ENCODE results near the gene NACC1. TPM values are rescaled to one million over a fixed set of nuclear protein-coding genes. Genes with fewer than 3 reads are reported as not detected.

The NACC1 gene
- polyA plus RNA-seq, 2 of the 4 experiments (the other 2 are of a cell fraction) = 26.1 to 37.9 TPM

- no peak for TF ChIP-seq RARB (CRISPR knock-in tag; IDR thresholded peaks at IDR 0.05)
- no peak for TF ChIP-seq CBX8 (IDR thresholded peaks at IDR 0.05)
- TF ChIP-seq ZNF302 (CRISPR knock-in tag; IDR thresholded peaks at IDR 0.05) = no peak
- TF ChIP-seq FOSB (CRISPR knock-in tag; IDR thresholded peaks at IDR 0.05) = 0 out of 2 replicates have a peak, but pooled peaks have one; percentile 40
- TF ChIP-seq KDM1A (IDR thresholded peaks at IDR 0.05; ENCODE audit: low read depth) = no peak
- TF ChIP-seq TFCP2L1 (CRISPR knock-in tag; IDR thresholded peaks at IDR 0.05) = 0 out of 2 replicates have a peak, but pooled peaks have one; percentile 50
- no peak for TF ChIP-seq USF2 (IDR thresholded peaks at IDR 0.05)
- TF ChIP-seq HOXB5 (CRISPR knock-in tag; IDR thresholded peaks at IDR 0.05) = no peak
- no peak for TF ChIP-seq KDM5A (IDR thresholded peaks at IDR 0.05)
- no peak for TF ChIP-seq ZC3H11A (IDR thresholded peaks at IDR 0.05)
- no peak for TF ChIP-seq ELK1 (IDR thresholded peaks at IDR 0.05; ENCODE audit: low read depth, low read length)
- no peak for TF ChIP-seq RAD21 (conservative IDR thresholded peaks at IDR 0.05 in 1 of 2, IDR thresholded peaks at IDR 0.05 in 1 of 2)
- TF ChIP-seq TP53 (CRISPR knock-in tag; IDR thresholded peaks at IDR 0.05) = no peak; the same call in none of the 2 replicates
- TF ChIP-seq POLR2A (IDR thresholded peaks at IDR 0.05; ENCODE audit: low read length) = no peak
- TF ChIP-seq RFX5 (IDR thresholded peaks at IDR 0.05) = no peak
- no peak for TF ChIP-seq HEYL (CRISPR knock-in tag; IDR thresholded peaks at IDR 0.05)
Observed at GRCh38 chr19:13152356-13152973, 34.4 kb downstream of the NACC1 start (continued).

- 1% methylated on average over 12 of the region's 59 CpGs for WGBS (ENCODE audit: missing lambda C conversion rate)
- CTCF ChIA-PET = interaction anchor here (1.0 to 2.0 kb wide), 6 partner anchors 10 to 188 kb away, joined by 4 to 10 read pairs (median 4); no protein-coding TSS in a partner anchor
- TF ChIP-seq GATA3 (IDR thresholded peaks at IDR 0.05; ENCODE audit: borderline replicate concordance) = peak; percentile 42; the same call in 1 of the 2 replicates
- no peak for TF ChIP-seq ZC3H11A (IDR thresholded peaks at IDR 0.05)
- peak; percentile 63 for TF ChIP-seq PHF8 (IDR thresholded peaks at IDR 0.05; ENCODE audit: borderline replicate concordance, low read depth)
- no peak for TF ChIP-seq RCOR1 (IDR thresholded peaks at IDR 0.05; ENCODE audit: low read depth, low read length)
- TF ChIP-seq MAX (IDR thresholded peaks at IDR 0.05) = peak; percentile 19; the same call in 1 of the 2 replicates
- no peak for TF ChIP-seq JUNB (IDR thresholded peaks at IDR 0.05)
- peak; percentile 81; the same call in 1 of the 2 replicates for TF ChIP-seq FOSB (CRISPR knock-in tag; IDR thresholded peaks at IDR 0.05)
- TF ChIP-seq EHMT2 (IDR thresholded peaks at IDR 0.05; ENCODE audit: low read depth) = no peak
- no peak for TF ChIP-seq BHLHE40 (IDR thresholded peaks at IDR 0.05; ENCODE audit: low read depth, low read length)
- TF ChIP-seq SMC3 (IDR thresholded peaks at IDR 0.05) = no peak
- TF ChIP-seq HMGXB4 (CRISPR knock-in tag; IDR thresholded peaks at IDR 0.05; ENCODE audit: borderline replicate concordance) = no peak
- TF ChIP-seq NR3C1 (IDR thresholded peaks at IDR 0.05) = no peak
- TF ChIP-seq HOXB5 (CRISPR knock-in tag; IDR thresholded peaks at IDR 0.05) = 0 out of 2 replicates have a peak, but pooled peaks have one; percentile 43
- peak; percentile 98 for TF ChIP-seq BCL3 (IDR thresholded peaks at IDR 0.05)
- TF ChIP-seq RNF2 (IDR thresholded peaks at IDR 0.05; ENCODE audit: borderline replicate concordance, low read depth) = no peak
- peak; percentile 74 for TF ChIP-seq PBX3 (IDR thresholded peaks at IDR 0.05)
- no peak for TF ChIP-seq HEYL (CRISPR knock-in tag; IDR thresholded peaks at IDR 0.05)
- TF ChIP-seq KDM1A (IDR thresholded peaks at IDR 0.05; ENCODE audit: low read depth) = no peak
- TF ChIP-seq POLR2AphosphoS2 (conservative IDR thresholded peaks at IDR 0.05; ENCODE audit: low read length) = no peak
- peak; percentile 12; the same call in 1 of the 2 replicates for TF ChIP-seq TFCP2L1 (CRISPR knock-in tag; IDR thresholded peaks at IDR 0.05)
- no peak for TF ChIP-seq ZFP36 (IDR thresholded peaks at IDR 0.05; ENCODE audit: borderline replicate concordance, partially characterized antibody)
- TF ChIP-seq CEBPB (IDR thresholded peaks at IDR 0.05) = no peak
Observed at GRCh38 chr19:13152974-13153568, 35.0 kb downstream of the NACC1 start.

More at GRCh38 chr19:13152974-13153568, 35.0 kb downstream of the NACC1 start:
- H3K4me2 ChIP-seq = peak overlapping the region; percentile 82
- peaks cover 19% of the 10 kb centered on the region for H3K4me1 ChIP-seq
- POLR2A ChIA-PET = interaction anchor here (0.6 to 3.2 kb wide), 11 partner anchors 10 to 176 kb away, joined by 3 to 72 read pairs (median 6); partner anchors contain the start of gene NACC1
- no peak for FAIRE-seq
- no peaks in the 10 kb centered on the region for H3K9me3 ChIP-seq
- ATAC-seq = peak; percentile 15 to 49; a peak in 5 of 6 replicates
- peak; percentile 77 to 95 for DNase-seq (ENCODE audit: low read depth in 1 of 2, low spot score in 1 of 2)
- H3K27ac ChIP-seq = peak overlapping the region; percentile 94 to 99
- peak overlapping the region; percentile 98 for H3K4me3 ChIP-seq
